Measurements from ENCODE around the gene METTL8. TPM values are rescaled to one million over a fixed set of nuclear protein-coding genes. Genes with fewer than 3 reads are reported as not detected.
A peak's percentile ranks its signal among the peaks of the same experiment; 100 is the strongest.

Gene METTL8
- total RNA-seq, 1 experiment from 2014 or later: 34.3 TPM

- no peak for DNase-seq (ENCODE audit: low read depth)
Observed at GRCh38 chr2:171346723-171347557, 86.8 kb downstream of the METTL8 start.

GRCh38 chr2:171345971-171346722 lies 87.6 kb downstream of the METTL8 start:
- no peak for DNase-seq (ENCODE audit: low read depth)

GRCh38 chr2:171344182-171344581 lies 89.6 kb downstream of the METTL8 start:
- DNase-seq (ENCODE audit: low read depth): no peak

GRCh38 chr2:171342067-171342413 lies 91.8 kb downstream of the METTL8 start:
- DNase-seq (ENCODE audit: low read depth): no peak

- no peak for DNase-seq (ENCODE audit: low read depth)
Observed at GRCh38 chr2:171341394-171342066, 92.3 kb downstream of the METTL8 start.

- no peak for DNase-seq (ENCODE audit: low read depth)
Observed at GRCh38 chr2:171334946-171335345, 98.8 kb downstream of the METTL8 start.

GRCh38 chr2:171334171-171334570 lies 99.6 kb downstream of the METTL8 start:
- no peak for DNase-seq (ENCODE audit: low read depth)

GRCh38 chr2:171330155-171330956 lies 103.4 kb downstream of the METTL8 start:
- no peak for DNase-seq (ENCODE audit: low read depth)

- DNase-seq (ENCODE audit: low read depth): no peak
Observed at GRCh38 chr2:171327043-171327496, 106.7 kb downstream of the METTL8 start.

GRCh38 chr2:171325886-171326585 lies 107.8 kb downstream of the METTL8 start:
- DNase-seq (ENCODE audit: low read depth): no peak

- no peak for DNase-seq (ENCODE audit: low read depth)
Observed at GRCh38 chr2:171323971-171324528, 109.7 kb downstream of the METTL8 start.

- no peak for DNase-seq (ENCODE audit: low read depth)
Observed at GRCh38 chr2:171322928-171323327, 110.9 kb downstream of the METTL8 start.

- no peak for DNase-seq (ENCODE audit: low read depth)
Observed at GRCh38 chr2:171320731-171321130, 113.1 kb downstream of the METTL8 start.

GRCh38 chr2:171320208-171320621 lies 113.6 kb downstream of the METTL8 start:
- no peak for DNase-seq (ENCODE audit: low read depth)

GRCh38 chr2:171319164-171319810 lies 114.5 kb downstream of the METTL8 start:
- DNase-seq (ENCODE audit: low read depth): peak; percentile 24

- no peak for DNase-seq (ENCODE audit: low read depth)
Observed at GRCh38 chr2:171318463-171318934, 115.3 kb downstream of the METTL8 start.

GRCh38 chr2:171317492-171318125 lies 116.2 kb downstream of the METTL8 start:
- no peak for DNase-seq (ENCODE audit: low read depth)

- no peak for DNase-seq (ENCODE audit: low read depth)
Observed at GRCh38 chr2:171316755-171317337, 116.9 kb downstream of the METTL8 start.

GRCh38 chr2:171316220-171316619 lies 117.6 kb downstream of the METTL8 start:
- DNase-seq (ENCODE audit: low read depth): no peak
